HFF-Myc (cell line): Measurements from ENCODE around the gene GCNT1.
"Not testable (repeated sequence)": the region's sequence is repeated elsewhere in the genome, so short reads cannot be mapped to it uniquely, and the experiment has no call there.

ENCODE experiments used
- DNase-seq: peaks from one replicate; pipeline ENCODE4 v3.0.0-alpha.2; 2011; ENCODE audit warnings: low read depth; ENCODE audit errors: extremely low read depth
- H3K4me3 ChIP-seq: replicated peaks from 2 replicates; pipeline ENCODE4 v1.5.1; 2011; ENCODE audit warnings: low read depth, mild to moderate bottlenecking, control low read depth, low read length
- TF ChIP-seq, protein P1 (sequence below): IDR thresholded peaks from 2 replicates; pipeline ENCODE4 v1.5.1; 2012; ENCODE audit warnings: mild to moderate bottlenecking, low read depth, low read length, control low read depth; ENCODE audit errors: missing control alignments

GCNT1 gene

DNA sequence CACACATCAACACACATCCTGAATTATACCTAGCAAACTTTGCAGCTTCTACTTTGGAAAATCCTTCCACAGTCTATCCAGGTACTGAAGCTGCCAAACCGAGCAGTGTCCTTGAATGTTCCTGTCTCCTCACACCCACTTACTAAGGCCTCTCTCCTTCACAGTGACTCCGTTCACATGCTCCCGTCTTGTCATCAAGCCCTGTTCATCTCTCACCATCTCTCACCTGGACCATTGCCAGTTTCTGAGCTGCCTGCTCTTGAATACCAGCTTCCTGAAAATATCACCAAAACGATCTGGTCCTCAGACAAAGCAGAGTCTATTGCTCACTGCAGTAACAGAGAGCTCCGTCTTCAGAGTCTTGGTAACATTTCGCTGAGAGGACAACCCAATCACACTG is 57.4 kb downstream of the GCNT1 start:
- DNase-seq: no peak
- H3K4me3 ChIP-seq: no peak overlapping the region
- TF ChIP-seq, protein P1, sequence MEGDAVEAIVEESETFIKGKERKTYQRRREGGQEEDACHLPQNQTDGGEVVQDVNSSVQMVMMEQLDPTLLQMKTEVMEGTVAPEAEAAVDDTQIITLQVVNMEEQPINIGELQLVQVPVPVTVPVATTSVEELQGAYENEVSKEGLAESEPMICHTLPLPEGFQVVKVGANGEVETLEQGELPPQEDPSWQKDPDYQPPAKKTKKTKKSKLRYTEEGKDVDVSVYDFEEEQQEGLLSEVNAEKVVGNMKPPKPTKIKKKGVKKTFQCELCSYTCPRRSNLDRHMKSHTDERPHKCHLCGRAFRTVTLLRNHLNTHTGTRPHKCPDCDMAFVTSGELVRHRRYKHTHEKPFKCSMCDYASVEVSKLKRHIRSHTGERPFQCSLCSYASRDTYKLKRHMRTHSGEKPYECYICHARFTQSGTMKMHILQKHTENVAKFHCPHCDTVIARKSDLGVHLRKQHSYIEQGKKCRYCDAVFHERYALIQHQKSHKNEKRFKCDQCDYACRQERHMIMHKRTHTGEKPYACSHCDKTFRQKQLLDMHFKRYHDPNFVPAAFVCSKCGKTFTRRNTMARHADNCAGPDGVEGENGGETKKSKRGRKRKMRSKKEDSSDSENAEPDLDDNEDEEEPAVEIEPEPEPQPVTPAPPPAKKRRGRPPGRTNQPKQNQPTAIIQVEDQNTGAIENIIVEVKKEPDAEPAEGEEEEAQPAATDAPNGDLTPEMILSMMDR: no peak

DNA sequence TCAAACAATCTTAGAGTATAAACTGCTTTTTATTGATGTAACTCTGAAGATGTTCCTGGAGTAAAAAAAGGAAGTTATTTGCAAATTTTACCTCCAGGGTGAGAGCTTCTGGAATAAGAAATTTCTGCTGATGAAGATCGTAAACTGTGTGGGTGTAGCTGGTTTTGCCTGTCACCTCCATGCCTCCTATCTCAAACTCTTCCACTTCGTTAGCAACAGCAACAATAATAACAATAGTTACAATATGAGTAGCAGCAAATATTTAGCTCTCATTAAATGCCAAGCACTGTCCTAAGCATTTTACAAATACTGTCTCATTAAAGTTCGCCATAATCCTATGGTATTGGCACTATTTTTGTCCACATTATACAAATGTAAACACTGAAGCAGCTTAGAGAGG is 57.9 kb downstream of the GCNT1 start:
- TF ChIP-seq, protein P1: no peak
- no peak for DNase-seq
- H3K4me3 ChIP-seq: no peak overlapping the region

DNA sequence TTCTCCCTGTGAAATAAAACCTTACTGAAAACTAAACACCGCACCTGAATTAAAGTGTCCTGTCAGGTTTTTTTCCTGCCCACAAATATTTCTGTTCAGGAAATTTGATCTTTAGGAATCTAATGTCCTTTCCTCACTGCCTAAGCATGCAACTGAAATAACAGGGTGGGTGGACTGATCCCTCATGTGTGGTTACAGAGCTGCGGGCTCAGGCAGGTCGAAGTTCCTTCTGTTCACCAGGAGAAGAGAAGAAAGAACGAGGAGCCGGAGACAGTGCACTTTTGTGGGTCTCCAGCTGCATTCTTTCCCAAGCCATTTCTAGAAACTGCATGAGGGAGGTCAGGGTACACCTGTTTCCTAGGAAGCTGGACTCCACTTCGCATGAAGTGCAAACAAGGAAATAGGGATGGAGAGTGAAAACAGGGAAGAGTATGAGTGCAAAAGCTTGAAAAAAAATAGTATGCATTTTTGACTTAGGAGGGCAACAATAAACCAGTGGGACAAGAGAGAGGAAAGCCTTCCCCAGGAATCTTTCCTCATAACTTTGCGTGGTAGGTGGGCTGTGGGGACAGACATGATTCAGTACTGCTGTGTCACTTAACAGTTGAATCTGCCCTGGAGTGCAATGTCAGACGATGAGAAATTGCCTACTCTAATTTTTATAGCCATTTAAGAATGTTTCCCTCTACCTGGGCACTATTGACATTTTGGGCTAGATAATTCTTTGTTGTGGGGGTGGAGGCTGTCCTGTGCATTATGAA is 60.3 kb downstream of the GCNT1 start:
- DNase-seq: no peak
- TF ChIP-seq, protein P1: no peak
- no peak overlapping the region for H3K4me3 ChIP-seq

GRCh38 chr9:76521244-76521681 is 62.3 kb downstream of the GCNT1 start:
- no peak overlapping the region for H3K4me3 ChIP-seq
- TF ChIP-seq, protein P1: no peak
- no peak for DNase-seq

DNA sequence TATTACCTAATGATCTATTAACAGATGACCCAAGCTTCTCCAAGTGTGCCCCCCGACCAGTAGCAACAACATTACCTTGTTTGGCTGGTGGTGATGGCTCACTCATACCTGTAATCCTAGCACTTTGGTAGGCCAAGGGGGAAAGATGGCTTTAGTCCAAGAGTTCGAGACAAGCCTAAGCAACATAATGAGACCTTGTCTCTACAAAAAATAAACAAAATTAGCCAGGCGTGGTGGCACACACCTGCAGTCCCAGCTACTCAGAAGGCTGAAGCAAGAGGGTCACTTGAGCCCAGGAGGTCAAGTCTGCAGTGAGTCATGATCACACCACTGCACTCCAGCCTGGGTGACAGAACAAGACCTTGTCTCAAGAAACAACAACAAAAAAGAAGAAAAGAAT is 62.9 kb downstream of the GCNT1 start:
- TF ChIP-seq, protein P1: no peak
- H3K4me3 ChIP-seq: no peak overlapping the region
- DNase-seq: no peak

GRCh38 chr9:76523617-76524200 is 64.7 kb downstream of the GCNT1 start:
- H3K4me3 ChIP-seq: not testable (repeated sequence)

GRCh38 chr9:76525196-76525595 is 66.2 kb downstream of the GCNT1 start:
- H3K4me3 ChIP-seq: no peak overlapping the region
- TF ChIP-seq, protein P1: no peak
- no peak for DNase-seq

More at GRCh38 chr9:76523617-76524200, 64.7 kb downstream of the GCNT1 start:
- DNase-seq: not testable (repeated sequence)
